SK-N-SH (cell line): ENCODE data around the gene CRYBG1.

Experiments used
- EP300 ChIP-seq, 2 experiments: IDR thresholded peaks; 2 replicates each; pipeline versions ENCODE4 v1.4.0 to v1.6.1; 2012; ENCODE audit warnings: borderline replicate concordance in 1 of 2, low read depth in 1 of 2, low read length in 1 of 2
- FOXJ3 ChIP-seq: sonication (generic); formaldehyde crosslinking; IDR thresholded peaks from 2 replicates; pipeline ENCODE4 v1.5.1; 2020; ENCODE audit warnings: mild to moderate bottlenecking, missing genetic modification reagents
- NRF1 ChIP-seq: IDR thresholded peaks from 2 replicates; pipeline ENCODE4 v1.6.1; 2012; ENCODE audit warnings: low read depth, mild to moderate bottlenecking, low read length
- POLR2AphosphoS5 ChIP-seq: IDR thresholded peaks from 2 replicates; pipeline ENCODE4 v1.6.1; 2012; ENCODE audit warnings: low read depth, low read length
- RAD21 ChIP-seq: IDR thresholded peaks from 2 replicates; pipeline ENCODE4 v1.6.1; 2012; ENCODE audit warnings: mild to moderate bottlenecking, low read length
- RCOR1 ChIP-seq: fragments of 150-350 bp; IDR thresholded peaks from 2 replicates; pipeline ENCODE4 v1.6.1; 2017; ENCODE audit warnings: antibody characterized with exemption, low read length
- RFX5 ChIP-seq: IDR thresholded peaks from 2 replicates; pipeline ENCODE4 v1.6.1; 2012; ENCODE audit warnings: mild to moderate bottlenecking, improper control_type of control experiment, low read length
- SIN3A ChIP-seq: IDR thresholded peaks from 2 replicates; pipeline ENCODE4 v1.6.1; 2012; ENCODE audit warnings: low read depth, mild to moderate bottlenecking, low read length, moderate library complexity, borderline replicate concordance
- SMC3 ChIP-seq: IDR thresholded peaks from 2 replicates; pipeline ENCODE4 v1.6.1; 2012; ENCODE audit warnings: low read depth, low read length, improper control_type of control experiment
- TAF1 ChIP-seq: IDR thresholded peaks from 2 replicates; pipeline ENCODE4 v1.6.1; 2012; ENCODE audit warnings: low read depth, mild to moderate bottlenecking, low read length, moderate library complexity, borderline replicate concordance
- YY1 ChIP-seq: IDR thresholded peaks from 2 replicates; pipeline ENCODE4 v1.4.0; 2012; ENCODE audit warnings: low read depth, mild to moderate bottlenecking
- TF ChIP-seq, protein P1 (sequence below): fragments of 200-600 bp; sonication (generic); IDR thresholded peaks from 2 replicates; pipeline ENCODE4 v1.6.1; 2017; ENCODE audit warnings: antibody characterized with exemption, mild to moderate bottlenecking, moderate library complexity
- TF ChIP-seq, protein P2 (sequence below): IDR thresholded peaks from 2 replicates; pipeline ENCODE4 v1.4.0; 2012; ENCODE audit warnings: low read depth, borderline replicate concordance

DNA sequence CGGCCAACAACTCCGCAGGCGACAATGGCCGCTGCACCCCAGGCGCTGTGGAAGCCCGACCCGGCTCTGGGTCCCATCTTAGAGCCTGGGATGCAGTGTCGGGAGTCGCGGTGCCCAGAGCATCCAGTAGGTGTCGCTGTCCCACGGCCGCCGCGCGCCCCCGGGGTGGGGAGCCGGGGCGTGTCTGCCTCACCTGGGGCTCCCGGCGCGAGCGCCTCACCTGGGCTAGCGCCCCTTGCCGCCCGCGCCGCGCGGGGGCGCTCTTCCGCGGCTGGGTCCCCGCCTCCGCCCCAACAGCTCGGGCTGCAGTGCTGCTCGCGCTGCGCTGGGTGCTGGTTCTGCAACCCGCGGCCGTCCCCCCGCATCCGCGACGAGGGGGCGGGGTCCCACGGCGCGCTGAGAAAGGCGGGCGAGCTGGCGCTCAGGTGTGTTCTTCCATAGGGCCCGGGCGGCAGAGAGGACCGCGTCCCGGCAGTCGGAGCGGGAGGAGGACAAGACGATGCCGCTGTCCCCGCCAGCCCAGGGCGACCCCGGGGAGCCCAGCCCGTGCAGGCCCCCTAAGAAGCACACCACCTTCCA lies at the start of gene CRYBG1:
- TF ChIP-seq YY1 = no peak
- TF ChIP-seq, protein P1, sequence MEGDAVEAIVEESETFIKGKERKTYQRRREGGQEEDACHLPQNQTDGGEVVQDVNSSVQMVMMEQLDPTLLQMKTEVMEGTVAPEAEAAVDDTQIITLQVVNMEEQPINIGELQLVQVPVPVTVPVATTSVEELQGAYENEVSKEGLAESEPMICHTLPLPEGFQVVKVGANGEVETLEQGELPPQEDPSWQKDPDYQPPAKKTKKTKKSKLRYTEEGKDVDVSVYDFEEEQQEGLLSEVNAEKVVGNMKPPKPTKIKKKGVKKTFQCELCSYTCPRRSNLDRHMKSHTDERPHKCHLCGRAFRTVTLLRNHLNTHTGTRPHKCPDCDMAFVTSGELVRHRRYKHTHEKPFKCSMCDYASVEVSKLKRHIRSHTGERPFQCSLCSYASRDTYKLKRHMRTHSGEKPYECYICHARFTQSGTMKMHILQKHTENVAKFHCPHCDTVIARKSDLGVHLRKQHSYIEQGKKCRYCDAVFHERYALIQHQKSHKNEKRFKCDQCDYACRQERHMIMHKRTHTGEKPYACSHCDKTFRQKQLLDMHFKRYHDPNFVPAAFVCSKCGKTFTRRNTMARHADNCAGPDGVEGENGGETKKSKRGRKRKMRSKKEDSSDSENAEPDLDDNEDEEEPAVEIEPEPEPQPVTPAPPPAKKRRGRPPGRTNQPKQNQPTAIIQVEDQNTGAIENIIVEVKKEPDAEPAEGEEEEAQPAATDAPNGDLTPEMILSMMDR = peak; percentile 88
- TF ChIP-seq NRF1 = no peak
- TF ChIP-seq SMC3 = peak; percentile 12; the same call in 1 of the 2 replicates
- no peak for TF ChIP-seq TAF1
- TF ChIP-seq RCOR1 = no peak
- TF ChIP-seq, protein P2, sequence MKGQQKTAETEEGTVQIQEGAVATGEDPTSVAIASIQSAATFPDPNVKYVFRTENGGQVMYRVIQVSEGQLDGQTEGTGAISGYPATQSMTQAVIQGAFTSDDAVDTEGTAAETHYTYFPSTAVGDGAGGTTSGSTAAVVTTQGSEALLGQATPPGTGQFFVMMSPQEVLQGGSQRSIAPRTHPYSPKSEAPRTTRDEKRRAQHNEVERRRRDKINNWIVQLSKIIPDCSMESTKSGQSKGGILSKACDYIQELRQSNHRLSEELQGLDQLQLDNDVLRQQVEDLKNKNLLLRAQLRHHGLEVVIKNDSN = no peak
- no peak for TF ChIP-seq RFX5
- TF ChIP-seq FOXJ3 (CRISPR knock-in tag) = no peak
- no peak for TF ChIP-seq EP300 (IDR thresholded peaks at IDR 0.05; ENCODE audit: borderline replicate concordance in 1 of 2, low read depth in 1 of 2, low read length in 1 of 2)
- peak; percentile 22; the same call in 1 of the 2 replicates for TF ChIP-seq RAD21
- no peak for TF ChIP-seq POLR2AphosphoS5
- TF ChIP-seq SIN3A = no peak
